NCI-H345 treated with DMSO at 0.1 percent for 48 hours (cell line): Measurements from ENCODE around the gene SCAMP2.

ENCODE experiments used
- DNase-seq: peaks from one replicate; lab custom pipeline; 2025; ENCODE audit not compliant: unreplicated experiment; lab: John Stamatoyannopoulos, UW

Gene SCAMP2

GRCh38 chr15:74799255-74799855 is 73.8 kb downstream of the SCAMP2 start:
- DNase-seq, result no peak

DNA sequence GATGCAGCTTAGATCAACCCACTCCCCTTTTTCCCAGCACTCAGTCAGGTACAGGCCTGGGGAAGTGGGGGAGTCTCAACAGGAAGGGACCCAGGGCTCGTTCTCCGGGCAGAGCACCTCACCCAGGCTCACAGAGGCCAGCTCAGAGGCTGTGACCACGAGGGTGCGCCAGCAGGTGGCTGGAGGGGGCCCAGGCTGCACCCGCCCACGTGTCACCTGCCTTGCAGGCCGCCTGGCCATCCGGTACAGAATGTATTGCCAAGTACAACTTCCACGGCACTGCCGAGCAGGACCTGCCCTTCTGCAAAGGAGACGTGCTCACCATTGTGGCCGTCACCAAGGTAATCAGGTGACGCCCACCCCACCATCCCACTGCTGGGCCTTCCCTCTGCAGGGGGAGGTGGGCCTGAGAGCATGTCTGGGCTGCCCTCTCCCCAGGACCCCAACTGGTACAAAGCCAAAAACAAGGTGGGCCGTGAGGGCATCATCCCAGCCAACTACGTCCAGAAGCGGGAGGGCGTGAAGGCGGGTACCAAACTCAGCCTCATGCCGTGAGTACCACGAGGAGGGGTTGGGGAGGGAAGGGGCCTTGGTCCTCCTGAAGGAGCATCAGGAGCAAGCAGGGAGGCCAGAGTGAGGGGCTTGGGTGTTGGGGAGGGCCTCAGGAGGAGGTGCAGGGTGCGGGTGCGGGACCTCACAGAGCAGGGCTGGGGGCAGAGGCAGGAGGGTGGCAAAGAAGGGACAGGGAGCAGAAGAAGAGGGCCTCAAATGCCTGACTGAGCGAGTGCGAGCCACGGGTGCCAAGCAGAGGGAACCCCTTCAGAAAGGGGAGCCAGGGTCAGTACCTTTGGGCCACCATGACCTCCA is 74.5 kb downstream of the SCAMP2 start:
- DNase-seq, result no peak

DNA sequence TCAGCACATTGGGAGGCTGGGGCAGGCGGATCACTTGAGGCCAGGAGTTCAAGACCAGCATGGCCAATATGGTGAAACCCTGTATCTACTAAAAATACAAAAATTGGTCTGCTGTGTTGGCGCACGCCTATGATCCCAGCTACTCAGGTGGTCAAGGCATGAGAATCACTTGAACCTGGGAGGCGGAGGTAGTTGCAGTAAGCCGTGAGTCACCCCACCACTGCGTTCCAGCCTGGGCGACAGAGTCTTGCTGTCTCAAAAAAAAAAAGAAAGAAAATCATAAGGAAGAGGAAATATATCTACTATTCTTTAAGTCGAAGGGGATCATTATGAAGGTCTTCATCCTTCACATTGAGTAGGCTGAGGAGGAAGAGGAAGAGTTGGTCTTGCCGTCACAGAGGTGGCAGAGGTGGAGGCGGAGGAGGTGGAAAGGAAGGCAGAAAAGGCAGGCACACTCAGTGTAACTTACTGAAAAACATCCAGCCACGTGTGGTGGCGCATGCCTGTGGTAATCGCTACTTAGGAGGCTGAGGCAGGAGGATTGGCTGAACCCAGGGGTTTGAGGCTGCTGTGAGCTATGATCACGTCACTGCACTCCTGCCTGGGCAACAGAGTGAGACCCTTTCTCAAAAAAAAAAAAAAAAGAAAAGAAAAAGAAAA is 77.1 kb downstream of the SCAMP2 start:
- no peak for DNase-seq

DNA sequence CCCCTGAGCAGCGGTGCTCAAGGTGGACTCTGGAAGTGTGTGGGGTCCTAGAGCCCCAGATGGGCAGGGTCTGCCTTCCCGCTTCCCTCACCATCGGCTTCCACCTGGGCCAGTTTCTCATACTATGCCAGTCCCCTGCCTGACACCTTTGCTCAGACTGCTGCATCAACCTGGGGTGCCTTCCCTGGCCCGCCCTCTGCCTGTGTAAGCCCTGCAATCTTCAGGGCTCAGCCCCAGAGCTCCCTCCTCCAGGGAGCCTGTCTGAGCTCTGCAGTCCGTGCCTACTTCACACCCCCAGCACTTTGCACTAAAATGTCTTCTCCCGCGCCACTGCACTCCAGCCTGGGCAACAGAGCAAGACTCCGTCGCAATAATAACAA is 78.2 kb downstream of the SCAMP2 start:
- no peak for DNase-seq

DNA sequence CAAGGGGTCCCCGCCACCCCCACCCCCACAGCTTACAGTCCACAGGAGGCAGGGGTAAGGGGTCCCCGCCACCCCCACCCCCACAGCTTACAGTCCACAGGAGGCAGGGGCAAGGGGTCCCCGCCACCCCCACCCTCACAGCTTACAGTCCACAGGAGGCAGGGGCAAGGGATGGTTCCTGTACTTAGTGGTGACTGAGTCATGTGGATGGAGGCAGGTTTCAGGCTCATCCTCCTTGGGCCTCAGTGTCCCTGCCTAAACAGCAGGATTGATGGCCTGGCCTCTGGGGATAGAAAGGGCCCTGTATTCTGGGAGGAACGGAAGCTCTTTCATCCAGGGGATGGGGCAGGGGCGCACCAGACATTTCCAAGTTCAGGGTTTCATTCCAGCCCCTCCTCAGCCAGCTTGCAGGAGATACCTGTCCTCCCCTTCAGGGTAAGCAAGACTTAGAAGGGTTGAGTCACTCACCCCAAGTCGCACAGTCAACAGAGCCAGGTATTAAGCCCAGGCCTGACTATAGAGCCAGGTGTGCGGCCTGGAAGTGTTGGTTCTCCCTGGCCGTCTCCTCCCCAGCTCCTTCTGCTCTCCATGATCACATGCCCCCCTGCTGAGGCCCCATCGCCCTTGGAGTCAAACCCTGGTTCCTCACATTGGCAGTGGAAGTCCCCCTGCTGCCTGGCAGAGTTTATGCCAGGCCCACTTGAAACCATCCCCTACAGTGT is 78.8 kb downstream of the SCAMP2 start:
- no peak for DNase-seq
